GM21515 (cell line): ENCODE measurements around the gene GNAL.

Experiments
- ATAC-seq: cut with Tn5 transposase; IDR thresholded peaks from one replicate; pipeline ENCODE4 v1.9.1; 2021; ENCODE audit not compliant: unreplicated experiment

Gene GNAL

GRCh38 chr18:11802158-11802557 lies 113.1 kb downstream of the GNAL start:
- no peak for ATAC-seq

- ATAC-seq: no peak
Observed at GRCh38 chr18:11802586-11802985, 113.5 kb downstream of the GNAL start.

- ATAC-seq: no peak
Observed at GRCh38 chr18:11807233-11807632, 118.2 kb downstream of the GNAL start.

- ATAC-seq: no peak
Observed at GRCh38 chr18:11808001-11808855, 119.2 kb downstream of the GNAL start.

GRCh38 chr18:11809895-11810294 lies 120.8 kb downstream of the GNAL start:
- no peak for ATAC-seq

GRCh38 chr18:11810379-11810778 lies 121.3 kb downstream of the GNAL start:
- ATAC-seq: no peak

- ATAC-seq: no peak
Observed at GRCh38 chr18:11811009-11811408, 121.9 kb downstream of the GNAL start.

GRCh38 chr18:11817229-11817628 lies 128.2 kb downstream of the GNAL start:
- no peak for ATAC-seq

GRCh38 chr18:11818486-11819203 lies 129.6 kb downstream of the GNAL start:
- no peak for ATAC-seq

- no peak for ATAC-seq
Observed at GRCh38 chr18:11819938-11820337, 130.9 kb downstream of the GNAL start.

GRCh38 chr18:11820697-11821096 lies 131.6 kb downstream of the GNAL start:
- no peak for ATAC-seq

GRCh38 chr18:11821208-11821607 lies 132.1 kb downstream of the GNAL start:
- no peak for ATAC-seq

GRCh38 chr18:11821643-11822237 lies 132.7 kb downstream of the GNAL start:
- ATAC-seq: no peak

- no peak for ATAC-seq
Observed at GRCh38 chr18:11823545-11823944, 134.5 kb downstream of the GNAL start.

GRCh38 chr18:11826836-11827235 lies 137.8 kb downstream of the GNAL start:
- no peak for ATAC-seq

GRCh38 chr18:11828786-11829432 lies 139.8 kb downstream of the GNAL start:
- no peak for ATAC-seq

GRCh38 chr18:11830585-11830984 lies 141.5 kb downstream of the GNAL start:
- ATAC-seq: no peak

- ATAC-seq: no peak
Observed at GRCh38 chr18:11831921-11832320, 142.9 kb downstream of the GNAL start.

GRCh38 chr18:11834772-11835171 lies 145.7 kb downstream of the GNAL start:
- no peak for ATAC-seq

- ATAC-seq: no peak
Observed at GRCh38 chr18:11839556-11839955, 150.5 kb downstream of the GNAL start.

GRCh38 chr18:11840493-11840892 lies 151.4 kb downstream of the GNAL start:
- no peak for ATAC-seq
